AG09309 (cell line): ENCODE data around the gene HECW1.
"Not testable (repeated sequence)": the region's sequence is repeated elsewhere in the genome, so short reads cannot be mapped to it uniquely, and the experiment has no call there.

ENCODE experiments used
- DNase-seq: peaks from one replicate; pipeline ENCODE4 v3.0.0-alpha.2; 2010; ENCODE audit warnings: low read depth
- H3K4me3 ChIP-seq: 2 replicates; pipeline ENCODE4 v1.5.1; 2011; ENCODE audit warnings: mild to moderate bottlenecking, low read depth, low read length, moderate library complexity; ENCODE audit not compliant: control insufficient read depth
- TF ChIP-seq, protein P1 (sequence below): IDR thresholded peaks from 2 replicates; pipeline ENCODE4 v1.5.1; 2011; ENCODE audit warnings: mild to moderate bottlenecking, low read depth, low read length, inconsistent platforms; ENCODE audit not compliant: insufficient read depth, control insufficient read depth; ENCODE audit errors: missing control alignments

The HECW1 gene

GRCh38 chr7:43337811-43338210 lies 225.4 kb downstream of the HECW1 start:
- TF ChIP-seq, protein P1, sequence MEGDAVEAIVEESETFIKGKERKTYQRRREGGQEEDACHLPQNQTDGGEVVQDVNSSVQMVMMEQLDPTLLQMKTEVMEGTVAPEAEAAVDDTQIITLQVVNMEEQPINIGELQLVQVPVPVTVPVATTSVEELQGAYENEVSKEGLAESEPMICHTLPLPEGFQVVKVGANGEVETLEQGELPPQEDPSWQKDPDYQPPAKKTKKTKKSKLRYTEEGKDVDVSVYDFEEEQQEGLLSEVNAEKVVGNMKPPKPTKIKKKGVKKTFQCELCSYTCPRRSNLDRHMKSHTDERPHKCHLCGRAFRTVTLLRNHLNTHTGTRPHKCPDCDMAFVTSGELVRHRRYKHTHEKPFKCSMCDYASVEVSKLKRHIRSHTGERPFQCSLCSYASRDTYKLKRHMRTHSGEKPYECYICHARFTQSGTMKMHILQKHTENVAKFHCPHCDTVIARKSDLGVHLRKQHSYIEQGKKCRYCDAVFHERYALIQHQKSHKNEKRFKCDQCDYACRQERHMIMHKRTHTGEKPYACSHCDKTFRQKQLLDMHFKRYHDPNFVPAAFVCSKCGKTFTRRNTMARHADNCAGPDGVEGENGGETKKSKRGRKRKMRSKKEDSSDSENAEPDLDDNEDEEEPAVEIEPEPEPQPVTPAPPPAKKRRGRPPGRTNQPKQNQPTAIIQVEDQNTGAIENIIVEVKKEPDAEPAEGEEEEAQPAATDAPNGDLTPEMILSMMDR = no peak
- no peak for DNase-seq
- H3K4me3 ChIP-seq = no peak overlapping the region

GRCh38 chr7:43341132-43341531 lies 228.7 kb downstream of the HECW1 start:
- TF ChIP-seq, protein P1 = no peak

GRCh38 chr7:43343417-43343816 lies 231.0 kb downstream of the HECW1 start:
- not testable (repeated sequence) for DNase-seq, H3K4me3 ChIP-seq

More at GRCh38 chr7:43341132-43341531, 228.7 kb downstream of the HECW1 start:
- no peak for DNase-seq
- no peak overlapping the region for H3K4me3 ChIP-seq

DNA sequence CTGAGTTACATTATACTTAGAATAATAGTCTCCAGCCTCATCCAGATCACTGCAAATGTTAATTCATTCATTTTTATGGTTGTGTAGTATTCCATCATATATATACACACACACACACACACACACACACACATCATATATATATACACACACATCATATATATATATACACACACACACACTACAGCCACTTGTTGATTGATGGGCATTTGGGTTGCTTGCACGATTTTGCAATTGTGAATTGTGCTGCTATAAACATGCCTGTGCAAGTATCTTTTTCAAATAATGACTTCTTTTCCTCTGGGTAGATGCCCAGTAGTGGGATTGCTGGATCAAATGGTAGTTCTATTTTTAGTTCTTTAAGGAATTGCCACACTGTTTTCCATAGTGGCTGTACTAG lies 233.2 kb downstream of the HECW1 start:
- H3K4me3 ChIP-seq, DNase-seq: not testable (repeated sequence)

DNA sequence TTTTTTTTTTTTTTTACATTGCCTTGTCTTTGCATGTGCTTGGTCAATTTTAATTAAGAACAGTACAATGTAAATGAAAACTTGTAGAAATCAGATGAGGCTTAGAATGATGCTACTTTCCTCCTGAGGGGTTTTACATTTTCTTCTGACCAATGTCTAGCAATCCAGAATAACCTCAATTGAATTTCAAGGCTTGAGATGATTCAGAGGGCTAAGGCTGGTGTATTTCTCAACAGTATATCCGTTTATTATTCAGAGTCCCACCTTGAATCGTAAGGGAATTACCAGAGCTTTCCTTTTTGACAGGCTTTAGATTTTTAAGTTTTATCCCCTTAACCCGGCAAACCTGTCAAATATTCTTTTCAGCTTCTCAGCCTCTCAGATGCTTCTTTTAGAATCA lies 239.2 kb downstream of the HECW1 start:
- no peak for DNase-seq
- H3K4me3 ChIP-seq = no peak overlapping the region
- TF ChIP-seq, protein P1 = no peak

GRCh38 chr7:43353902-43354301 lies 241.5 kb downstream of the HECW1 start:
- TF ChIP-seq, protein P1 = no peak
- no peak for DNase-seq

DNA sequence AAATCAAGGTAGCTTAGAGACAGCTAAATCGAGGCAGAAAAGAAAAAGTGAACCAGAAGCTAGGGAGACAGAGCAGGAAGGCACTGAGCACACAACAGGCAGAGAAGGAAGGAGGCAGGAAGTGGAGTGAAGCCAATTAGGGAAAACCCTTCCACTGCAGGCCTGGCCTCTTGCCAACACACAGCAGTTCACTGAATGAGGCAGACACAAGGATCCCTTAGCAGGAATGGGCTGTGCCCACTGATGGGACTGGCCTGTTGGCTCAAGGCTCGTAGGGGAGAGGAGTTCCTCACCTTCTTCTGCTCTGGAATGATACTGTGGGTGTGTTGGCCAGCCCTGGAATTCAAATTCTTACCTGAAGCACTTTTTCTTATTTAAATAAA lies 250.2 kb downstream of the HECW1 start:
- TF ChIP-seq, protein P1 = no peak
- DNase-seq = no peak
- H3K4me3 ChIP-seq = no peak overlapping the region

More at GRCh38 chr7:43353902-43354301, 241.5 kb downstream of the HECW1 start:
- H3K4me3 ChIP-seq = no peak overlapping the region

DNA sequence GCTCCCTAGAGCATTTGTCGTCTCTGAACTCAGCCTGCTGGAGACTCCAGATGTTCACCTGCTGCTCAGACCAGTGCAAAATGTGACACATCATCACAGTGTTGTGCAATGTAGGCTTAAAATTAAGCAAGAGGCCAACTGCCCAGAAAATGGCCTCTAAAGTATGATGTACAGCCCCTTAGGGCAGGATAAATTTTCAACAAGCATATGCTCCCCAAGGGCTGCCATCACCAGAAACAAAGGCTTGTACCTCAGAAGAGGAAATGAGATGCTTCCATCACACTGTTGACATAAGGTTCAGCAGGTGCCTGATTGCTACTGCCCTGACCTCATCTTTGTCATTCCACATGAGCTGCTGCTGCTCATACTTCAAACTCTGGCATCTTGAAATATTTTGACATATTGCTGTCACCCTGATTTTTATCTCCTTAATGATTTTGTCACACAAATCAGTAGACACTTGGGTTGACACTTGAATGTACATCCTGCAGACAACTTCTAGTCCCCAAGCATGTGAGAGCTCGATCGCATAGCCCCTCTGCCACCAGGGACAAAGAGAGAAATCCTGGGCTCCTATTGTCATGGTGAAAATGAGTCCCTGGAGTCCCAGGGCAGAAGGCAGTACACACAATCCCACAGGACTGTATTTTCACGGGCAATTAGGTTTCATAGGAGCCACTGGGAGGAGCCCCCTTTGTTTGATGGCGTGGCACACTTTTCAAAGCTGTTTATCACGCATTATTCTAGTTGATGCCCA lies 250.8 kb downstream of the HECW1 start:
- TF ChIP-seq, protein P1 = no peak
- peak; percentile 8 for DNase-seq
- no peak overlapping the region for H3K4me3 ChIP-seq
